C4-2B (cell line): ENCODE results near the gene HDAC7.

Experiments
- H3K27ac ChIP-seq: fragments of 450-650 bp; 2 replicates; pipeline ENCODE4 v1.5.1; 2017
- ZFX ChIP-seq: fragments of 450-650 bp; IDR thresholded peaks from 2 replicates; pipeline ENCODE4 v1.6.1; 2017
- TF ChIP-seq, protein P1 (sequence below): fragments of 450-650 bp; conservative IDR thresholded peaks from 2 replicates; pipeline ENCODE4 v1.5.1; 2017; ENCODE audit warnings: mild to moderate bottlenecking

HDAC7 gene

GRCh38 chr12:47821346-47821706, 1.6 kb upstream of the HDAC7 start:
- peak overlapping the region; percentile 85; the same call in 1 of the 2 replicates for H3K27ac ChIP-seq
- TF ChIP-seq, protein P1, sequence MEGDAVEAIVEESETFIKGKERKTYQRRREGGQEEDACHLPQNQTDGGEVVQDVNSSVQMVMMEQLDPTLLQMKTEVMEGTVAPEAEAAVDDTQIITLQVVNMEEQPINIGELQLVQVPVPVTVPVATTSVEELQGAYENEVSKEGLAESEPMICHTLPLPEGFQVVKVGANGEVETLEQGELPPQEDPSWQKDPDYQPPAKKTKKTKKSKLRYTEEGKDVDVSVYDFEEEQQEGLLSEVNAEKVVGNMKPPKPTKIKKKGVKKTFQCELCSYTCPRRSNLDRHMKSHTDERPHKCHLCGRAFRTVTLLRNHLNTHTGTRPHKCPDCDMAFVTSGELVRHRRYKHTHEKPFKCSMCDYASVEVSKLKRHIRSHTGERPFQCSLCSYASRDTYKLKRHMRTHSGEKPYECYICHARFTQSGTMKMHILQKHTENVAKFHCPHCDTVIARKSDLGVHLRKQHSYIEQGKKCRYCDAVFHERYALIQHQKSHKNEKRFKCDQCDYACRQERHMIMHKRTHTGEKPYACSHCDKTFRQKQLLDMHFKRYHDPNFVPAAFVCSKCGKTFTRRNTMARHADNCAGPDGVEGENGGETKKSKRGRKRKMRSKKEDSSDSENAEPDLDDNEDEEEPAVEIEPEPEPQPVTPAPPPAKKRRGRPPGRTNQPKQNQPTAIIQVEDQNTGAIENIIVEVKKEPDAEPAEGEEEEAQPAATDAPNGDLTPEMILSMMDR: no peak
- TF ChIP-seq ZFX: no peak

DNA sequence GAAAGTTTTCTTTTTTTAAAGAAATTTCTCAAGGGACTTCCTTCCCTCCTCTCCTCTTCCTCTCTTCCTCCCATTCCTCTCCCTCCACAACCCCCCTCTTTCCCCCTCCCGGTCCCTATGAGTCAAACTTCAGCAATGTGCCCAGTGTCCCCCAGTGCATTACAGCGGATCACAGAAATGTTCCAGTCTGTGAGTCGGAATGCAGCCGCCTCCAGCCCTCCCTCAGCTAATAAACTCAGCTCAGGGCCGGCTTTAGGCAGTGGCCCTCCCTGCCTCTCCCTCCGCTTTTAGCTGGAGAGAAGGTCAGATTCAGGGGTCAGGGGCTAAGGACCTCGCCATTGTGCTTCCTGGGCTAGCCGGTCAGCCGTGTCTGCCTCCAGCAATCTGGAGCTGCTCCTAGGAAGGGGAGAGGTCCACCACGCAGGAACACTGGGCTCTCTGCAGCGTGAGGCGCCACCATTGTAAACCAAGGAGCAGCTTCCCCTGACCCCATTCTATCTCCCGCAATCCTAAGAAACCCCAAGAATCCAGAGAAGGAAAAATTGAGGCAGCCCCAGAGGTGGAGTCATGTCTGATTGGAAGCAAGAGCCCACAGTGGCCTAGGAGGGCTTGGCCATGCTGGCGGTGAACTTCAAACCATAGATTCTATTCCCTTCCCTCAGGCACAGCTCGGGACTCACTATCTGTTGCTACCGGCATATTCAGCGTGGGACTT, 1.1 kb upstream of the HDAC7 start:
- peak overlapping the region; percentile 85 for H3K27ac ChIP-seq
- no peak for TF ChIP-seq ZFX
- TF ChIP-seq, protein P1: no peak

- TF ChIP-seq, protein P1: no peak; the same call in 1 of the 2 replicates
- peak; percentile 91 for TF ChIP-seq ZFX
- H3K27ac ChIP-seq: peak overlapping the region; percentile 85
Measured at GRCh38 chr12:47819138-47819895, 386 bp downstream of the HDAC7 start.

DNA sequence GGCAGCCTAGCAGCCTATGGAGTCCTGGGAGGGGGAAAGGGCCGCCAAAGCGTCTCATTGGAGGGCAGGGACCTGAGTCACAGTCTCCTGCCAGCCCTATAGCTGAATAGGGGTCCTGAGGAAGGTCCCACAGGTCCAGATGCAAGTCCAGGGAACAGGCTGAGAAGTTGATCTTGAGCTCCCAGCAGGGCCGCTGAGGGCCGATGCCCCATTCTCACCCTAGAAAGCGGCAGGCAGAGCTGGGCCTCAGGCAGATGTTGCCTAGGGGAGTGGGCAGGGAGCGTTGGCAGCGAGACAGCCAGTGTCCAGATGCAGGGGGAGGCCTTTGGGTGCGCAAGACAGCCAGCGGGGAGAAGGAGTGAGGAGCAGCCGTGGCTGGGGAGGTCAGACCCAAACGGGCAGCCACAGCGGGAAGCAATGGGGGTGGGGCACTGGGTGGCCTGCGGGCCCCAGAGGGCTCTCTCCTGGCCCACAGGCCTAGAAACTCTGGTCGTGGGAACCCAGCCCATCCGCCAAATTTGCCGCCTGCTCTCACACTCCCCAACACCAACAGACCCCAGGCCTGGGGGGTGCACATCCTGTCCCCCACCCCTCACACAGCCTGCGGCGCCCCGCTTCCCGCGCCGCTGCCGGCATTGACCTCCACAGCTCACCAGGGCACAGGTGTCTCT, 1.1 kb downstream of the HDAC7 start:
- TF ChIP-seq, protein P1: no peak
- TF ChIP-seq ZFX: no peak
- peak overlapping the region; percentile 85 for H3K27ac ChIP-seq

DNA sequence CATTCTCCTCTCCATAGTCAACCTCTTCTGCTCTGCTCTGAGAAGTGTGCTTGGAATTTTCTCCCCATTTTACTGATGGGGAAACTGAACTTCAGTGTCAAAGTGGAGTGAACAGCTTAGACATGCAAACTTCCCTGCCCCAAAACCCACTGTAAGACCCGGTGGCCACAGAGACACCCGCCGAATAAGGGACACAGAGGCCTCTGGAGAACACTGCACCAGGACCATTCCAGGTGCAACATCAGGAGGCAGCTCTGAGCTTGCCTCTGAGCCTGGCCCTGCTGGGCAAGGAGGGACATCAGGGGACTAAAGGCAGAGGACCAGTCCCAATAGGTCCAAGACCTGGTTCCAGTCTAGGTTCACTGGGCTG, 1.7 kb downstream of the HDAC7 start:
- H3K27ac ChIP-seq: no peak overlapping the region

DNA sequence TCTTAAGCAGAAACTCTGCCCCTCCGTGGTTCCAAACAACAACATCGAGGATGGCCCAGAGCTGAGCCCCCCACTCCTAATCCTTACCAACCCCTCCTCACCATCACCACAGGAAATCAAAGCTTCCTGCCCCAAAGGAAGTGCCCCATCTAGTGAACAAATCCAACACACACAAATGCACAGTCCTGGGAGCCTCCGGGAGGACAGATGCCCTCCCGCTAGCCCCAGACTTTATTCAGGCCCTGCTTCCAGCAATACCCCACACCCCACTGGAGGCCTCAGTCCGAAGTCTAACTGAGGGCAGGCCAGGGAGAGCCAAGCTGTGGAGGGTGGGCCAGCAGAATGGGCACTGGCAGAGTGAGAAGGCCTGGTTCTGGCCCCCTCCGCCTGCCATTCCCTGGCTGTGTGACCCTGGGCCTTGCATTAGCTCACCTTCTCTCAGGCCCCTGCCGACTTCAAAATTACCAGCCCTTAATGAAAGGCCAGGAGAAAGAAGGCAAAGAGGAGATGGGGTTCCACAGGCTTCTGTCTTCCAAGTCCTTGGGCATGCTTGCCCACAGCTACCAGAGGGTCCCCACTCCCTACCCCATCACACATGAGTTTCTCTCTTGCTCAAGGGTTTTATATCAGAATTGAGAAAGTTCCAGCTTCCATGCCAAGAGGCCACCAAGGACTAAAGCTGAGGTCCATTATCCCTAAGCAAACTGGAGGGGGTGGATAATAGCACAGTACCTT, 2.3 kb downstream of the HDAC7 start:
- H3K27ac ChIP-seq: no peak overlapping the region
- TF ChIP-seq, protein P1: no peak
- TF ChIP-seq ZFX: no peak

More for the DNA sequence above, 1.7 kb downstream of the HDAC7 start:
- no peak for TF ChIP-seq ZFX
- TF ChIP-seq, protein P1: no peak
